GM21576 (cell line): ENCODE data around the gene ADARB2.

Experiments used
- ATAC-seq: cut with Tn5 transposase; IDR thresholded peaks from one replicate; pipeline ENCODE4 v1.9.1; 2021; ENCODE audit warnings: mild to moderate bottlenecking, moderate library complexity; ENCODE audit not compliant: unreplicated experiment

ADARB2 gene

DNA sequence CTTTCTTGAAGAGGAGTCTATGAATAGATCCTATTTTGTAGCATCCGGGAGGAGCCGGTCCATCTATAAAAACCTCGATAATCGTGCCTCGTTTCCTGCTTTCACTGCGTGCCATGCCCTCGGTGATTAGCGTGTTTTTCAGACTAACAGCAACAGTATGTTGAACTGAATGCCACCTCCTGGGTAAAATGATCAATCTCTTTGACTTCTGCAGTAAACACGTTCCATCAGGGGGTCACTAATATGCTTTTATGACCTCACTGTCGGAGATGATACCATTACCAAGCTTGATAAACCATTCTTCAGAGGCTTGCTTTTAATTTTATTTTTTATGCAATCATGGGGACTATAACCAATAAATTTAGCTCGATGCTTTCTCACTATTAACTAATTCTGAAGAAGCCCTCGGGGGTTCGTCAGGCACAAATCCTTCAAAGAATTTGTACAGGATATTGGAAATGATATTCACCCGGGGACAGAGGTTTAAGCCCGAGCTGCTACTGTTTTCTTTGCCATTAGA is 228.3 kb downstream of the ADARB2 start:
- no peak for ATAC-seq

GRCh38 chr10:1508096-1508495 is 229.2 kb downstream of the ADARB2 start:
- ATAC-seq = no peak

GRCh38 chr10:1507436-1507835 is 229.9 kb downstream of the ADARB2 start:
- ATAC-seq = no peak

- no peak for ATAC-seq
Measured at GRCh38 chr10:1504940-1505339, 232.4 kb downstream of the ADARB2 start.

- ATAC-seq = no peak
Measured at GRCh38 chr10:1504286-1504685, 233.0 kb downstream of the ADARB2 start.

DNA sequence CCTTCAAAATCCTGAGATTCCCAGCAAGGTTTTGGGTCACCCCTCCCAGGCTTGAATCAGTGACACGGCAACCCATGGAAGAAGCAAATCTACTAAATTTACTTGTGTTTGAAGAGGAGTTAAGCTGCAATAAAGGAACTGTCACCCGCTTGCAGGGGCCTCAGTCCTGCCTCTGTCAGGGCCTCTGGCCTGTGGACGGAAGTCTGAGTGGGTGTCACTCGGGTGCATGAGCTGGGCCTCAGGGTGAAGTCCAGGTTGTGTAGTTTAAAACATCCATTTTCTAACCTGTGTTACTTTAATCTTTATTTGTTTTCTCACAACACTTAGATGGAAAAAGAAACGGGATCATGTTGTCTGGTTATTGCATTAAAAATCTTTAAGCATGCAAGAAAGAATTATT is 234.9 kb downstream of the ADARB2 start:
- no peak for ATAC-seq

DNA sequence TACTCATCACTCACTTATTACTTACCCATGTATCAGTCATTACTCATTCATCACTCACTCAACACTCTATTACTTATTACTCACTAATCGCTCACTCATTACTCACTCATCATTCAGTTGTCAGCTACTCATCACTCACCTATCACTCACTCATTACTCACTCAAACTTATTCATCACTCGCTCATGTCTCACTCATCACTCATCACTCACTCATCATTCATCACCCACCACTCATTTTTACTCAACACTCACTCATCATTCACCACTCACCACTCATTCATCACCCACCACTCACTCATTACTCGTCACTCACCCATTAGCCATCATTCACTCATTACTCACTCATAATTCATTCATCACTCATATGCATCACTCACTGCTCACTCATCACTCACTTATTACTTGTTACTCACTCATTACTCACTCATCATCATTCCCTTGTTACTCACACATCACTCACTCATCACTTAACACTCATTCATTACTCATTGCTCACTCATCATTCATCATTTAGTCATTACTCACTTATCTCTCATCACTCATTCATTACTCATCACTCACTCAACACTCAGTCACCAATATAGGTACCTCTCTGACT is 237.9 kb downstream of the ADARB2 start:
- no peak for ATAC-seq

- no peak for ATAC-seq
Measured at GRCh38 chr10:1498746-1499358, 238.5 kb downstream of the ADARB2 start.

GRCh38 chr10:1495915-1496517 is 241.3 kb downstream of the ADARB2 start:
- no peak for ATAC-seq

- no peak for ATAC-seq
Measured at GRCh38 chr10:1492641-1493040, 244.7 kb downstream of the ADARB2 start.

DNA sequence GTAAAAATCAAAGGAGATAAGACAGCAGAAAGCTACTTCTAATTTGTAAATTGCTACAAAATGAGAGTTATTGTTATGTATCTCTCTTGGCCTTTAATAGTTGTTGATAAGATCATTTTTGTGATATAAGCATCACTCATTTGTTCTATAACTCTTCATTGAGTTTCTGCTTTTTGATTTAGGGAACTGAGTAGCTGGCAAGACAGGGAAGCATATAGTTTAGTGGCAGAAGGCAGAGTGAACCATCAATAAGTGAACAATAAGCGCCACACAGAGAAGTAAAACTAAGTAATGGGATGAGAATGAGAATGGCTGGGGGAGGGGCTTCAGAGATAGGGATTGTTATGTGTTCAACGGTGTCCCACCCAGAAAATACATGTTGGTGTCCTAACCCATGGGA is 245.4 kb downstream of the ADARB2 start:
- no peak for ATAC-seq

GRCh38 chr10:1489801-1490200 is 247.5 kb downstream of the ADARB2 start:
- no peak for ATAC-seq

GRCh38 chr10:1488970-1489548 is 248.3 kb downstream of the ADARB2 start:
- ATAC-seq = peak; percentile 97

- no peak for ATAC-seq
Measured at GRCh38 chr10:1486841-1487687, 250.3 kb downstream of the ADARB2 start.

DNA sequence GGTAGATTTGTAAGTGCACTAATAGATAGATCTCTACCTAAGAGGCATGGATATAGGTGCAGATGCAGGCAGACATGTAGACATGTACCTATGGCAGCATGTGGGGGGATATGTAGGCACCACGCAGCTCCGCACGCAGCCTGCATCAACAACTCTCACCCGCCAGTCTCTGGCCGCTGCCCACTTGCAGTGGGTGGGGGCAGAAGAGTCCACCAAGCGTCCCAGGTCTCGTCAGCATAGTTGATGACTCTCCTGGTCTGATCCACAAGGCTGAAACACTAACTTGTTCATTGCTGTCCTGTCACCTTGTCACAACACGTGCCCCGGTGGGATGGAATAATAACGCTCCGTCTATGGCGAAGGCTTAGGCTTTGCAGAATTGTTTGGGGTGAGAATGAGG is 252.0 kb downstream of the ADARB2 start:
- ATAC-seq = no peak

GRCh38 chr10:1483826-1484225 is 253.5 kb downstream of the ADARB2 start:
- ATAC-seq = no peak

- ATAC-seq = no peak
Measured at GRCh38 chr10:1483246-1483645, 254.1 kb downstream of the ADARB2 start.

DNA sequence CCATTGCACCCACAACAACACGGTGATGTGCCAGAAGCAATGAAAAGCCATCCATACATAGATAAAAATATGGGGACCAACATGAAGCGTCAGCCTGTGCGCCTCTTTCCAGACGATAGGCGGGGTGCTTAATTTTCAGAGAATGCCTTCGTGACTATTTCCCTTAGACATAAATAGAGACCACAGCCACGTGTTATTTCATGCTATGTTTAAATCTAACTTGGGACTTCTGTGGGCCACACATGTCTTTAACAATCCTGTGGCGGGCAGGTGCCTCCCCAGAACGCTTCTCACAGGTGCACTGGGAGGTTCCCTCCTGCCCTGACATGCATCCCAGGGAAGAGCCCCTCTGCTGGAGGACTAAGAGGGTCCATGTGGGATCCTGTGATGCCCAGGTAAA is 259.7 kb downstream of the ADARB2 start:
- no peak for ATAC-seq

DNA sequence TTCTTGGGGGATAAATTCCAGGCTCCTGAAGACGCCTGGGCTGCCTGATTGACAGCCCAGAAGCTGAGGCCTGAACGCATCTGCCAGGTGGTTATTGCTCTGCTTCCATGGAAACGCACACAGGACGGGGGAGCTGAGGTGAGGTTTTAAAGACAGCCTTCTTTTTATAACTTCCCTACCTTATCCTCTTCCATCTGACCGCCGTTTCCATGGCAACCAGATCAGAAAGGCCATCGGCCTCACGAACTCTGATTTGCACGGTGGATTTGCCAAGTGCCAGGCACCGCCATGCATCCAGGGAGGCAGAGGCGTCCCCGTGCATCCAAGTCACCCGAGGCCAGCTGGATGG is 260.9 kb downstream of the ADARB2 start:
- ATAC-seq = no peak

DNA sequence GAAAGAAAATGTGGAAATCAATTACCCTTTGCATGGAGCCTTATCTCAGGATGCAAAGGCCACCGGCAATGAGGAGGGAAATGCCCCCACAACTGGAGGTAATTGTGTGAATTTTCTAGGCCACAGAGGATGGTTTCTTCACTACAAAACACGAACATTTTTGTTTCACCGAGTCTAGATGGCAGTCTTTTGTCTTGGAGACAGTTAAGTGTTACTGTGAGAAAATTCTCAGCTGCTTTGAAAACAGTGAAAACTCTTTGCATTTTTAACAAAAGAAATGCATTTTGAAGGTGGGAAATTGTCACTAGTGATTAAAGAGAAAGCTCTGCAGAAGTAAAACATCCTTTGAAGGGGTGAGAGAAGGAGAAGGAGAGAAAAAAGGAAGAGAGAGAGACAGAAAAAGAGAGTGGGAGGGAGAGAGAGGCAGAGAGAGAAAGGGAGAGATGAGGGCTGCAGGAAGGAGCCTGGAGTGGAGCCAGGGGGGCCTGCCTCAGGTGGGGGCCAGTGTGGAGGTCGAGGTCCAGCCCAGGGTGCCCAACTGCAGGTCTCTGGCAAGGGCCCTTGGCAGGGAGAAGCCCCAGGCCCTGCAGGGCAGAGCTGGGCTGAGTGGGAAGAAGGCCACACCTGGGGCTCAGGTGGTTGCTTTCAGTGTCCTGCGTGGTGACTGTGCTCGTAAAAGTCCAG is 261.4 kb downstream of the ADARB2 start:
- no peak for ATAC-seq
